Left ventricle myocardium superior (tissue), 1 donor: ENCODE results near the gene HMGN5. TPM values are rescaled to one million over a fixed set of nuclear protein-coding genes. Genes with fewer than 3 reads are reported as not detected.

Experiments
- ATAC-seq: fragments of 200-7000 bp; cut with Tn5 transposase; one replicate; pipeline ENCODE4 v1.9.1; 2020; ENCODE audit warnings: mild to moderate bottlenecking, moderate library complexity
- DNase-seq: peaks from one replicate; pipeline ENCODE4 v3.0.0-alpha.2; 2020
- intact Hi-C: fragments of 100-400 bp; cut with micrococcal nuclease; formaldehyde crosslinking; loops from one replicate; pipeline ENCODE4 v1.11.0; 2022
- long read RNA-seq: library from polyadenylated mRNA; unstranded; transcript quantifications from one replicate; pipeline ENCODE4 v2.0.0, GENCODE V29; 2021
- total RNA-seq: library from RNA; stranded (reverse); fragmentation: NEBNext Ultra II Directional; extraction: Animal tissue kit (Norgen Biotek cat#: 25700); gene quantifications from one replicate; pipeline ENCODE4 v1.2.1, GENCODE V29; 2021
- donor health status: DM: no; HTN: yes; CAD: no; lungs with severe emphysema.

HMGN5 gene, protein sequence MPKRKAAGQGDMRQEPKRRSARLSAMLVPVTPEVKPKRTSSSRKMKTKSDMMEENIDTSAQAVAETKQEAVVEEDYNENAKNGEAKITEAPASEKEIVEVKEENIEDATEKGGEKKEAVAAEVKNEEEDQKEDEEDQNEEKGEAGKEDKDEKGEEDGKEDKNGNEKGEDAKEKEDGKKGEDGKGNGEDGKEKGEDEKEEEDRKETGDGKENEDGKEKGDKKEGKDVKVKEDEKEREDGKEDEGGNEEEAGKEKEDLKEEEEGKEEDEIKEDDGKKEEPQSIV
- 2.3 TPM for total RNA-seq
- long read RNA-seq, partial matches to known transcripts: 1 of 5 reads
- long read RNA-seq, other reads (novel, unspliced or antisense): 4 of 5 reads

DNA sequence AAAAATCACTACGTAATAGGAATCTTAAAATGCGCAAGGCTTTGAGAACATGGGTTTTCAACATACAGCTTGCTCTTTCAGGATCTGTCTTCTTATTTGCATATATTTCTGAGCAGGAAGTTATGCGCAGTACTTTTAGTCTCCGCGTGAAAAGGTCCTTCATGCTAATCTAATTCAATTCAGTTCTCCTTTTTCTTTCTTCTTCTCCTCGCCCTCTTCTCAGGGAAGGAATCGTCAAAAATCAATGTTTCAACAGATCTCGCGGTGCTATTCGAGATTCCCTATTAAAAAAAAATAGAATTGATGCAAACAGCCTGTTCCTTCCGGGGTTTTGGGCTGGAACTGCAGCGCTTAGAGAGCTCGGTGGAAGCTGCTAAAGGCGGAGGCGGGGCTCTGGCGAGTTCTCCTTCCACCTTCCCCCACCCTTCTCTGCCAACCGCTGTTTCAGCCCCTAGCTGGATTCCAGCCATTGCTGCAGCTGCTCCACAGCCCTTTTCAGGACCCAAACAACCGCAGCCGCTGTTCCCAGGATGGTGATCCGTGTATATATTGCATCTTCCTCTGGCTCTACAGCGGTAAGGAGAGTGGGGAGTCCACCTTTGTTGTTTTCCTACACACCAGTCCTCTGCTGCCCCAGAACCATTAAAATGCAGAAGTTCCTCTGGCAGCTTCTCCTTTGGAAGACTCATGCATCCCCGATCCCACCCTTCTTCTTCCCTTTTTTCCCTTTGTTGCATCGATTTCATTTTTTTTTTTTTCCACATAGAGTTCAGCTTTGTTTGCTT is at the start of gene HMGN5, which contains the start of gene SH3BGRL:
HMGN5 (minus strand) TSS at position 243 of the 785 bp plus-strand sequence. CDS start 80,364 bp downstream, outside the sequence.
SH3BGRL (plus strand) TSS at position 432 of the 785 bp plus-strand sequence; CDS start at position 531, 99 bp downstream.
- DNase-seq: peak; percentile 85
- peak; percentile 100 for ATAC-seq
- intact Hi-C loops: no loop called here

DNA sequence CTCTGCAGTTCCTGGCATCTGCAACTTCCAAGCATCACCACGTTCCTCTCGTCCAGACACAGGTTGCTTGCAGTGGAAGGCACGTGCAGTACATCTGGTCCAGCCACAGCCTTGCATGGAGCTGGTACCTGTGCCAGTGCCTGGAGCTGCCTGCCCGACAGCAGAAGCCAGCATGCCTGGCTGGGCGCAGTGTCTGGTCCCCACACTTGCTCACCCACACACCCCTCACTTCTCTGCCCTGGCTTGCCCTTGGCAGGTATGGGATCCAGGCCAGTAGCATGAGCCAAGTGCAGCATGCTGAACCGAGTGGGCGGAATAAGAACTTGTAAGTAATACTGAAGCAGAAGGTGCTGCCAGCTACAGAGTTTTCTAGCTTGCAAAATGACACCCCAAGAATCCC is 40.0 kb upstream of the HMGN5 start:
- DNase-seq (no peak), ATAC-seq (no peak)
- intact Hi-C loops: no loop called here

DNA sequence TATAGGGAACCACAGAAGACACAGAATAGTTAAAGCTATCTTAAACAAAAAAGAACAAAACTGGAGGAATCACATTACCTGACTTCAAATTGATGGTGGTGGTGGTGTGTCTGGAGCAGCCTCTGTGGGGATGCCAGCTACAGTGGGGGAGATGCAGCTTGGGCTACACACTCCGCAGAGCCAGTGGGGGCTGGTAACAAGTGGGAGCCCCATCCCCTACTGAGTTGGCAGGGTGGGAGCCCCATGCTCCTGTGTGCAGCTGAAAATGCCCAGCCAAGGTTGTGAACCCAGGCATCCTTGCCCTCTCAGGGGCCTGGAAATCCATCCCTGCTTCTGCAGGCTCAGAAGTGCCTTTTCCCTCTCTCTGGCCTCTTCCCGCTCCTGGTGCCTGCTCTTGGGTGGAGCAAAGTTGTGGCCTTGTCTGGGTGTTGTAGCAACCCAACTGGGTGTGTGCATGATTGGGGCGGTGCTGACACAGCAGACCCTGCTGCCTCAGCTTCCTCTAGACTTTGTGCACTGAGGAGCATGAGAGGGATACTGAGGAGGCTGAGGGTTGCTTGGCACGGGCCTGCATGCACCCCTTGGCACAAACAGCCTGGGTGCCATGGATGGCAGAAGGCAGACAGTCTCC is 39.1 kb upstream of the HMGN5 start:
- no peak for ATAC-seq
- no peak for DNase-seq
- intact Hi-C loops: no loop called here

DNA sequence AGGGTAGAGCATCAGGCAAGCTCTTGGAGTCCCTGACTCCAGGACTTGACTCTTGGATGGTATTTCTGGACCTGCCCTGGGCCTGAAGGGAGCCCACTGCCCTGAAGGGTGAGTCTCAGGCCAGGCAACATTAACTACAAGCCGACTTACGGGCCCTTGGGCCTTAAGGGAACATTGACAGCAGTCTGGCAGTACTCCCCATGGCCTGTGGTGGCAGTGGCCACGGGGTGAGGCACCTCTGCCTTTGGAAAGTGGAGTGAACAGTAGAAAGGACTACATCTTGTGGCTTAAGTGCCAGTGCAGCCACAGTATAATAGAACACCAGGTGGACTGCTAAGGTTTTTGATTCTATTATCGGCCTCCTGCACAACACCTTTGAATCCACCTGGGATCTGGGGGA is 36.5 kb upstream of the HMGN5 start:
- DNase-seq (no peak), ATAC-seq (no peak)
- intact Hi-C loops: no loop called here

DNA sequence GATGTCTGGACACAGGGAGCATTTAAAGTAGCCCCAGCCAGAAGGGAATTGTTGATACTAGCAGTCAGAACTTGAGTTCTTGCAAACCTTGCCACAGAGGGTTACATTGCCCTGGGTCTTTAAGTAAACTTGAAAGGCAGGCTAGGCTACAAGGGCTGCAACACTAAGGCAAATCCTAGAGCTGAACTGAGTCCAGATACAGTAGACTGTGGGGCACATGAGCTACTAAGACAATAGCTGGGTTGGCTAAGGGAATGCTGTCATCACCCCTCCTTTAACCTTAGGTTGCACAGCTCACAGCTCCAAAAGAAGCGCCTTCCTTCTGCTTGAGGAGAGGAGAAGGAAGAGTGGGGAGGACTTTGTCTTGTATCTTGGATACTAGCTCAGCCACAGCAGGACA is 35.8 kb upstream of the HMGN5 start:
- no peak for DNase-seq
- intact Hi-C loops: no loop called here

DNA sequence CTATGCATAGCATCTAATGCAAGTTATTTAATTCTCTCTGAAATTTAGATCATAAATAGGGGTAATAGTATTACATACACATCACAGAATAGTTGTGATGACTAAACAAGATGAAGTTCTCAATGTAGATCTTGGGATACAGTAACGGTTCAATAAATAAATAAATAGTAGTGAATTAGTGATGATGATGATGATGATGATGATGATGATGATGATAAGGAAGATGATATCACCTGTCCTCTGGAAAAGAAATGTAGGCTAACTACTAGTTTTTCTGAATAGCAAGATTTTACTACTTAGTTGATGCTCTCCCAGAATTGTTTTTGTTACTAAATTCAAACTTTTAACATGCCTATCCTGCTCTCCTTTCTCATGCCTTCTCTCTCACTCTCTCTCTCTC is 30.5 kb upstream of the HMGN5 start:
- DNase-seq (no peak), ATAC-seq (no peak)
- intact Hi-C loops: no loop called here

More for the DNA sequence above, 35.8 kb upstream of the HMGN5 start:
- no peak for ATAC-seq

DNA sequence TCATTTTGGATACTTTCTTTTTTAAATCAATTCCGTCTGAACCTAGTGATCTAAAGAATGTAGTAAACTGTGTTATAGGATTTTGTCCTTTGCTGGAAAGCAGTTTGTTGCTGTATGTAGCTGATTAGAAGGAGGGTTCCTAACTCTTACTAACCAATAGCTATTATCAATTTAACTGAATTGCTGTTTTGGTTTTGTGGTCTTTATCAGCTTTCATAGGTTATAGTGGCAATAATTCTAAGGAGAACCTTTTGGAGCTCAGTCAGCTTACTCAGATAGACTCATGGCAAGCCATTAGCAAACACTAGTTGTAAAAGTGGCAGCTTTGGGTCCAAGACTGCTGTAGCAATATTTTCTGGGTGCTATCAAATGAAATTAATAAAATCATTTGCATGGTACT is 29.8 kb upstream of the HMGN5 start:
- DNase-seq (no peak), ATAC-seq (no peak)
- intact Hi-C loops: no loop called here

DNA sequence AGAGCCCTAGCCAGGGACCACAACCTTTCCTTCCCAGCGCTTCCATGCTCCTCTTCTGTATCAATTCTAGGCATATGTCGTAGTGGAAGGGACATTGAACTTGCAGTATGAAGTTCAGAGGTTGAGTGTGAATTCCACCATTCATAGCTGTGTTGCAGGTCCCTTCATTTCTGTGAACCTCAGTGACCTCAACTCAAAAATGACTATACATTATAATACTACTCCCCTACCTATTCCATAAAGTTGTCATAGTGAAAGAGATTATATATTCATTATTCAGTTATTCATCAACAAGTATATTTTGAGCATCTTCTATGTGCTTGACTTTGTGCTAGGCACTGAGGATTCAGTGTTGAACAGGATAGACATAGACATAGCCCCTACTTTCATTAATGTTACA is 28.2 kb upstream of the HMGN5 start:
- intact Hi-C loops: no loop called here
- no peak for ATAC-seq
- DNase-seq: no peak

DNA sequence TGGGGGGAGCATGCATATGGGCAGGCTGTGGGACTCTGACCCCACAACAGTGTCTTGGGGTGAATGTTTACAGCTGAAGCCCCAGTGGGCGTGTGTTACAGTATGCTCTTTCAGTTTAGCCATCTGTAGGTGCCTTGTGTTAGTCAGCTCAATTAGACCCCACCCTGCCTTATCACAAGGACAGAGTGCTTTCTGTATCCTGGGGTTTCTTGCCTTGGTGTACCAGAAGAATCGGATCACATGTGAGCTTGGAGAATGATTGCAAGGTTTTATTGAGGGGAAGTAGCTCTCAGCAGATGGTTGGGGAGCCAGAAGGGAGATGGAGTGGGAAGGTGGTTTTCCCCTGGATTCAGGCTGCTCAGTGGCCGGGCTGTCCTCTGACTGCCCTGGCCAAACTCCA is 27.5 kb upstream of the HMGN5 start:
- ATAC-seq (no peak), DNase-seq (no peak)
- intact Hi-C loops: no loop called here

DNA sequence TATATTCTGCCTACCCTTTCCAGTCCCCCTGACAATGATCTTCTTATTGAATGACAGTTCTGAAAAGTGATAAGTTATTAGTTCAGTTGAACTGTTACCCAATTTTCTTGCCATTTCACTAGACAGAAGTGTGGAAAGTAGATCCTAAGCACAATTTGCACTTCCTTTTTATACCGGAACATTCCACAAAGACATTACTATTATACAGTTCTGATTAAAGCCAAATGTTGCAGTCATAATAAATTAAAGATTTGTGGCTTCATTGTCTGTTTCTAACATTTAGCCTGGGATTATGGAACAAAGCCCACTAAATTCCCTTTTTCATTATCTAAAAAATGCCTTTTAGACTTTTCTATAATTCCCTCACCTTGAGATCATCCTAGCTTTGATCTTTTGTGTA is 14.0 kb upstream of the HMGN5 start:
- intact Hi-C loops: no loop called here
- no peak for ATAC-seq

DNA sequence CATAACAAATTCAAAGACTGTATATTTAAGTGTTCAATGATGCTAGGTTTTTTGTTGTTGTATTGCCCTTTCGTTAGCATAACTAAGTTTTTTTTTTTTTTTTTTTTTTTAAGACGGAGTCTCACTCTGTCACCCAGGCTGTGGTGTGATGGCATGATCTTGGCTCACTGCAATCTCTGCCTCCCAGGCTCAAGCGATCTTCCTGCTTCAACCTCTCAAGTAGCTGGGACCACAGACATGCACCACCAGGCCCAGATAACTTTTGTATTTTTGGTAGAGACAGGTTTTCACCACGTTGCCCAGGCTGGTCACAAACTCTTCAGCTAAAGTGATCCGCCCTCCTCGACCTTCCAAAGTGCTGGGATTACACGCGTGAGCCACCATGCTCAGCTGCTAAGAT is 7.2 kb upstream of the HMGN5 start:
- intact Hi-C loops: no loop called here
- no peak for DNase-seq
- ATAC-seq: no peak

More for the DNA sequence above, 14.0 kb upstream of the HMGN5 start:
- no peak for DNase-seq

DNA sequence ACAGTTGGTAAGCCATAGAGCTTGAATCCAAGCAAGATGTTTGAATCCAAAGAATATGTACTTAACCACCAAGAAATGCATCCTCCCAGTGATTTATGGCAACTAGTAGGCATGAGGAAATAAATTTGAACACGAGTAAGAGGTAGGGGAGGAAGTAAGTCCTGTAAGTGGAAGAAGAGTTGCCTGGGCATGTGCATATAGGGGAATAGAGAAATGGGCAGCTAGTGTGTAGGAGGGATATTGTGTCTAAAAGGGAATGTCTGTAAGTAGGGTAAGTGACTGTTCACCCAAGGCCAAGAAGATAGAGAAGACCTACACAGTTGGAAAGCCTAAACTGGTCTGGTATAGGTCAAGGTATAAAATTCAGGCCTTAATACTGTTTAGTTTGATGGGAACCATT is 4.8 kb upstream of the HMGN5 start:
- DNase-seq (no peak), ATAC-seq (no peak)
- intact Hi-C loops: no loop called here

DNA sequence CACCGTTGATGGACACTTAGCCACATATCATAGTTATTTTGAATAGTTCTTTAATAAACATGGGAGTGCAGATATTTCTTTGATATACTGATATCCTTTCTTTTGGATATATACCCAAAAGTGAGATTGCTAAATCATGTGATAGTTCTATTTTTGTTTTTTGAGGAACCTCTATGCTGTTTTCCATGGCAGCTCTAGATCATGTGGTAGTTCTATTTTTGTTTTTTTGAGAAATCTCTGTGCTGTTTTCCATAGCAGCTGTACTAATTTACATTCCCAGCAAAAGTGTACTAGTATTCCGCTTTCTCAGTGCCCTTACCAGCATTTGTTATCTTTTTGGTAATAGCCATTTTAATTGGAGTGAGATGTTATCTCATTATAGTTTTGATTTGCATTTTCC is 3.8 kb upstream of the HMGN5 start:
- intact Hi-C loops: no loop called here
- ATAC-seq (no peak), DNase-seq (no peak)

DNA sequence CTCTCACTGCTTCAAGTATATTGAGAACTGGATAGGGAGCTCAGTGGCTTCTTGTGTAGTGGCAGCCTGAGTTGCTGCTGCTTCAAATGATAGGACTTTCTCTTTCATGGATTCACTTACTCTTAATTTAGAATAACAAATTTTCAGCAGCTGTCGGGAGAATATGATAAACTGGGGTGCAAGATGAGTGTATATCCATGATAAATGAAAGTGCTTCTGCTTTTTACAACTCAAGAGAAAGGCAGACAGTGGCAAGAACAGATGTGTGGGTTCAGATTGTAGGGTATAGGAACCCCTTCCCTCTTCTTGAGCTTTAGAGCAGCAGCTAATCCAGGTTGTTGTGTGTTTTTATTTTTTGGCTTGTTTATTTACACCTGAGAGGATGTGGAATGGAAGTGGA is 1.2 kb upstream of the HMGN5 start:
- intact Hi-C loops: no loop called here
- no peak for DNase-seq
- no peak for ATAC-seq

DNA sequence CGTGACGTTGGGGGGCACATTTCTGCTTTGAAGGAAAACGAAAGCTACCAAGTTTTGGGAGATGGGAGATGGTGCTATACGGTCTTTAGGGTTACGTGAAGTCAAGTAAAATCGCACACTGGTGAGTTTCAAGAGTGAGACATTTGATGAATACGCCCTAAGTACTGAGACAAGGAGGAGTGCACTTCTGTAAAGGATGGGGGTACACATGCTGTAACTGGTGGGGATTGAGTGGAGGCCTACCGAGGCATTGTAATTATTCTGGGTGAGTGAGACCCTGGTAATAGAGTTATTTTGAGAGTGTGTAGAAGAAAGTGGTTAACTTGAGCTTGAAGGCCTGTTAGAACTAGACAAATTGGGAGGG is 725 bp upstream of the HMGN5 start:
- peak; percentile 41 for ATAC-seq
- DNase-seq: no peak
- intact Hi-C loops: no loop called here

DNA sequence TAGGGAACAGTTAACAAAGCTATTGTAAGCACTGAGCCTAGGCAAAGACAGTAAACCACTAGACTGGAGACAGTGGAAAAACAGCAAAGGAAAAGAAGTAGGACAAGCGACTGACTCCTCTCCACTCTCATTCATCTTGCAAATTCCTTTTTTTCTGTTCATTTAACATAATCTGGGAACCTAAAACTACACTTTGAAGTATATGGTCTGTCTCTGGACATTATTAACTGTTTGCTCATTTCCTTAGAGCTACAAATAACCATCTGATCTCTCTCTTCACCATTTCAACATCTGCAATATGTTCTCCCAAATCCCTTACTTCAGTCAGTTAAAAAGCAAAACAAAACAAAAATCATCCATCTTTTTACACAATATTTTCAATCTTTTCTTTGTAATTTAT is 642 bp downstream of the HMGN5 start:
- ATAC-seq (no peak), DNase-seq (no peak)
- intact Hi-C loops: no loop called here

DNA sequence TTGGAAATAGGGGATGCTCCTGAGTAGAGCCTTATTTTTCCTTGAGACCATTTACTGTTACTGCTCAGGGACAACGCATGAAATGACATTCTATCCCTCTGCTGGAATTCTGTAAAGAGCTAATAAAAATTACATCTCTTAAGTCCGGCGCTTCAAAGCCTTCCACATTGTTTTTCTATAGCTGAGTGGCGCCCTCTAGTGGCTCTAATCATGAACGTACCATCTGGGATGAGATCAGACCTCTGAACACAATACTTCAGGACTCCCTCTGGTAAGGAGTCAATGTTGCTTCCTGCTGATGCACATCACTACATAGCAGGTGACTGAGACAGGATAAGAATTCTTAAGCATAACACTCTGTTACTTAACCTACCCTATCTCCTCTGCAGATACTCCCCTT is 6.0 kb downstream of the HMGN5 start:
- no peak for DNase-seq
- ATAC-seq: peak; percentile 45
- intact Hi-C loops: no loop called here

DNA sequence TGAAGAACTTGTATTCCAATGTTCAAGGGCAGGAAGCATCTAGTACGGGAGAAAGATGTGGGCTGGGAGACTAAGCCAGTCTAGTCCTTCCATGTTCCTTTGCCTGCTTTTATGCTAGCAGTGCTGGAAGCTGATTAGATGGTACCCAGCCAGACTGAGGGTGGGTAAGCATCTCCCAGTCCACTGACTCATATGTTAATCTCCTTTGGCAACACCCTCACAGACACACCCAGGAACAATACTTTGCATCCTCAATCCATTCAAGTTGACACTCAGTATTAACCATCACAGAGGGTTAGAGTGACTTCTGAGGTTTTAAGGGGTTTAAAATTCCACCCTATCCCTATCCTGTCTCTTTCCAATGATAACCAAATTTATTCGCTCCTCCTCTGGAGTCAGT is 6.5 kb downstream of the HMGN5 start:
- intact Hi-C loops: no loop called here

DNA sequence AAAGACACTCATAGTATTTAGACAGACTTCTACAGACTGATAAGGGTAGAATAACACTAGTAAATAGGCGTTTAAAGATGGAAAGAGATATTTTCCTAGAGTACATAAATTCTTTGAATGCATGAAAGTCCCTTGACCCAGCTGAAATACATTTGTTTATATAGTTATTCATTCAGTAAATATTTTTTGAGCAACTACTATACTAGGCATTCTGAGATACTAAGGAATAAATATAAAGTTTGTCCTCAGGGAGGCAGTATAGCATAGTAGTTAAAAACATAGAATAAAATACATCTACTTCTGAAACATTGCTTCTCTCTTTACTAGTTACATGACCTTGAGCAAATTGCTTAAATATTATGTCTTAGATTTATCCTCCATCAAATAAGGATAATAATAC is 27.4 kb downstream of the HMGN5 start:
- intact Hi-C loops: no loop called here
- no peak for DNase-seq
- no peak for ATAC-seq

More for the DNA sequence above, 6.5 kb downstream of the HMGN5 start:
- ATAC-seq (no peak), DNase-seq (no peak)

DNA sequence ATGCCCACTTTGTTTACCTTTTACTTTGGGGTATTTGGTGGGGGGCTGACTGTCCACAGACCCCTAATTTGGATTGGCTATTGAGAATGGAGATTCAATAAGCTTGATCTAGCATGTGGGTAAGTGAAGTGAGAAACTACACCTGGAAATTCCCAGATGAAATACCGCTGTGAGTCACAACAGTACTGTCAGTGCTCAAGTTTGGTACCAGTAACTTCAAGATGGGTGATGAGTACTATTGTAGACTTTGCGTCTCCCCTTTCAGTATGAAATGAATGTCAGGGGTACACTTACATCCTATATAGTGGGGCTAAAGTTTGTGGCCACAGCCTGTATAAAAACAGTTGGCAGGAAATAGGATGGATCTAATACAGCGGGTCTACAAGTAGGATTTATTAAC is 33.3 kb downstream of the HMGN5 start:
- intact Hi-C loops: no loop called here
- ATAC-seq (no peak), DNase-seq (no peak)
